Common myeloid progenitor, CD34-positive (primary cell): Measurements from ENCODE around the gene CEP128.
A peak's percentile ranks its signal among the peaks of the same experiment; 100 is the strongest.

Experiments
- CTCF ChIA-PET: fragments of 350-600 bp; sonication (Branson Sonifier 250); formaldehyde crosslinking; loops from one replicate; lab custom pipeline; 2021; ENCODE audit warnings: antibody characterized with exemption; lab: Charles Lee
- POLR2A ChIA-PET: fragments of 350-600 bp; sonication (Branson Sonifier 250); formaldehyde crosslinking; loops from one replicate; lab custom pipeline; 2021; ENCODE audit warnings: antibody characterized with exemption; lab: Charles Lee
- DNase-seq, 3 donors: peaks; one replicate each; pipeline versions ENCODE4 v3.0.0 to v3.0.0-alpha.2; 2013
- H3K27ac ChIP-seq, 2 experiments: 1 replicate in 1 of 2; 2 replicates in 1 of 2; pipeline ENCODE4 v1.7.0; 2013; ENCODE audit warnings: inconsistent platforms in 2 of 2, low read length in 2 of 2, mild to moderate bottlenecking in 2 of 2, low read depth in 1 of 2, moderate library complexity in 1 of 2; ENCODE audit not compliant: severe bottlenecking in 2 of 2, insufficient read depth in 1 of 2, poor library complexity in 1 of 2
- H3K27me3 ChIP-seq, 5 experiments: replicated peaks in 2 of 5; 1 replicate in 3 of 5; 2 replicates in 2 of 5; pipeline versions ENCODE4 v1.6.1 to v1.7.0; 2013; ENCODE audit warnings: low read length in 4 of 5, mild to moderate bottlenecking in 2 of 5, moderate library complexity in 2 of 5, inconsistent platforms in 1 of 5; ENCODE audit not compliant: insufficient read depth in 5 of 5, control insufficient read depth in 4 of 5
- H3K36me3 ChIP-seq, 4 experiments: 1 replicate in 2 of 4; 2 replicates in 2 of 4; pipeline versions ENCODE4 v1.6.1 to v1.7.0; 2013; ENCODE audit warnings: low read length in 3 of 4, control low read depth in 1 of 4, mild to moderate bottlenecking in 1 of 4; ENCODE audit not compliant: control insufficient read depth in 4 of 4, insufficient read depth in 4 of 4
- H3K4me1 ChIP-seq, 4 experiments: 1 replicate in 3 of 4; 2 replicates in 1 of 4; pipeline versions ENCODE4 v1.6.1 to v1.7.1; 2013; ENCODE audit warnings: low read length in 3 of 4, mild to moderate bottlenecking in 3 of 4, control low read depth in 1 of 4, inconsistent platforms in 1 of 4, moderate library complexity in 1 of 4; ENCODE audit not compliant: control insufficient read depth in 4 of 4, insufficient read depth in 4 of 4; ENCODE audit errors: control extremely low read depth in 1 of 4
- H3K4me3 ChIP-seq, 7 experiments: 1 replicate in 4 of 7; 2 replicates in 3 of 7; pipeline versions ENCODE4 v1.5.1 to v1.7.0; 2013; ENCODE audit warnings: mild to moderate bottlenecking in 7 of 7, low read length in 6 of 7, moderate library complexity in 6 of 7, inconsistent platforms in 2 of 7, low read depth in 2 of 7, control low read depth in 1 of 7; ENCODE audit not compliant: insufficient read depth in 4 of 7, control insufficient read depth in 1 of 7; ENCODE audit errors: extremely low read depth in 1 of 7
- H3K9me3 ChIP-seq, 5 experiments: 1 replicate in 4 of 5; 2 replicates in 1 of 5; pipeline versions ENCODE4 v1.6.1 to v1.7.1; 2013; ENCODE audit warnings: low read length in 4 of 5, mild to moderate bottlenecking in 2 of 5, inconsistent platforms in 1 of 5, low read depth in 1 of 5, moderate library complexity in 1 of 5; ENCODE audit not compliant: control insufficient read depth in 4 of 5, insufficient read depth in 2 of 5; ENCODE audit errors: control extremely low read depth in 1 of 5
- WGBS: methylation state at CpG from one replicate; pipeline ENCODE4 v1.1.5; 2013; ENCODE audit not compliant: insufficient coverage; 5-methylcytosine and 5-hydroxymethylcytosine counted together

CEP128 gene

DNA sequence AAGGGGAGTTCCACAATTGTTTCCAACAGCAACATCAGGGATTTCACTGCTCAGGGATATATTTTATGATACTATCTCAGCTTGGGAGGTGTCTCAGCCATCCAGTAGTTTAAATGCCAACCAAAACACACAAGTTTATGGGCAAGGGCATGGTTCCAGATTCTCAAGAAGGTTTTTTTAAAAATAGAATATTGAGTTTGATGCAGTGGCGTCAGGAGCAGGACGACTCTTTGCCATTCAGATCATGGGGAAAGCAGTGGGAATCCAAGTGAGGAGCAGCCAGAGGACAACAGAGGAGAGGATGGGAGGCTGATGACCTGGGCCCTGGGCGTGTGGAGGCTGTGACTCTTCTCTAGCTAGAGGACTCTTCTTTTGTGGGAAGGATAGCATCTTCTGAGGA, 39.6 kb upstream of the CEP128 start:
- H3K27ac ChIP-seq = no peak overlapping the region
- no peak for DNase-seq
- CTCF ChIA-PET = interaction anchor here (0.9 to 1.5 kb wide), 3 partner anchors 9 to 22 kb away, joined by 3 to 5 read pairs (median 4); no protein-coding TSS in a partner anchor
- POLR2A ChIA-PET = no interaction called here
- WGBS = 100% methylated on average over 3 of the region's 3 CpGs
- H3K36me3 ChIP-seq = no peaks in the 10 kb centered on the region
- no peaks in the 10 kb centered on the region for H3K4me1 ChIP-seq
- H3K4me3 ChIP-seq = no peak overlapping the region
- no peaks in the 10 kb centered on the region for H3K9me3 ChIP-seq
- H3K27me3 ChIP-seq = peaks cover 0 to 12% (median 0%) of the 10 kb centered on the region in 5 experiments

GRCh38 chr14:80979951-80980350, 38.4 kb upstream of the CEP128 start:
- no peaks in the 10 kb centered on the region for H3K9me3 ChIP-seq
- DNase-seq = no peak
- WGBS = 100% methylated on average over 2 of the region's 2 CpGs
- peaks cover 0 to 13% (median 0%) of the 10 kb centered on the region in 5 experiments for H3K27me3 ChIP-seq
- H3K27ac ChIP-seq = no peak overlapping the region
- POLR2A ChIA-PET = no interaction called here
- no peak overlapping the region for H3K4me3 ChIP-seq
- H3K4me1 ChIP-seq = no peaks in the 10 kb centered on the region
- CTCF ChIA-PET = interaction anchor here (0.6 kb wide), 1 partner anchor 23 kb away, joined by 4 read pairs; no protein-coding TSS in a partner anchor
- no peaks in the 10 kb centered on the region for H3K36me3 ChIP-seq

DNA sequence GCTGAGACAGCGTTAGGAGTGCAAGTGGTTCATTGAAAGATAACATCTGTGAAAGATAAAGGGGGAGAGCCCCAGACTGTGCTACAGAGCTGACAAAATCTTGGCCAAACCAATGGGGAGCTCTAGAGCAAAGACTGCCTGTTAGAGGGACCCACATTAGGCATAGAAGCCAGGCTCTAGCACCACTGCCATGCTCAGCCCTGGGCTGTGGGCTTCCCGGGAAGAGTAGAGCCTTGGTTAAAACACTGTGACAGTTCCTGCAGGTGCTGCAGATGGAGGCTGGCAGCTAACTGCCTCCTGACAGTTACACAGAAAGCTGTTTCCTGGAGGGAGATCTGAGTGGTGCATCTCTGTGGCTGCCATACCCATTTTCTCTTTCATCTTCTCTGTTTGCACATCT, 36.9 kb upstream of the CEP128 start:
- Histone ChIP-seq H3K36me3 (no peaks in the 10 kb centered on the region), H3K27me3 (peaks cover 0 to 10% (median 0%) of the 10 kb centered on the region in 5 experiments), H3K4me1 (no peaks in the 10 kb centered on the region), H3K27ac (no peak overlapping the region), H3K9me3 (no peaks in the 10 kb centered on the region), H3K4me3 (no peak overlapping the region)
- DNase-seq = peak in 1 of 3 donors; percentile 12
- ChIA-PET POLR2A (interaction anchor here (0.7 kb wide), 1 partner anchor 243 kb away, joined by 7 read pairs; the partner anchor contains the start of gene GTF2A1), CTCF (interaction anchor here (0.8 to 9.4 kb wide), 2 partner anchors 9 to 19 kb away, joined by 3 to 59 read pairs; no protein-coding TSS in a partner anchor)
- 78% methylated on average over 1 of the region's 2 CpGs for WGBS

DNA sequence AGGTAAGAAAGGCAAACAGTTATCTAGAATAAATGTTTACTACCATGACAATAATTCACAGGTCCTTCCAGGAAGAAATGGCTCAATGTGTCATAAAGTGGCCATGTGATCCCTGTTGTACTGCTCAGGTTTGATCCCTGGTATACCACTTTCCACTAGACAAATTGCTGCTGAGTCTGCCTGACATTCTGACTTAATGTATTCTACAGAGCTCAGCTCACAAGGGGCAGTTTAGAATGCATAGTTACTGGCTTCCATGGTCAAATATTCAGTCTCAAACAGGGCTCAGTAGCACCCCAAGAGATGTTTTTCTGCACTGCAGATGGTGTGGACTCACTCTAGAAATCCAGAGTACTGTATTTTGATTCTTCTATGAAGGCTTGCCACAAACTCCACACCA, 35.7 kb upstream of the CEP128 start:
- Histone ChIP-seq H3K4me3 (no peak overlapping the region), H3K27ac (no peak overlapping the region), H3K36me3 (no peaks in the 10 kb centered on the region), H3K27me3 (peaks cover 0 to 12% (median 0%) of the 10 kb centered on the region in 5 experiments), H3K4me1 (no peaks in the 10 kb centered on the region), H3K9me3 (no peaks in the 10 kb centered on the region)
- CTCF ChIA-PET = interaction anchor here (0.7 to 9.4 kb wide), 3 partner anchors 8 to 80 kb away, joined by 3 to 59 read pairs (median 4); no protein-coding TSS in a partner anchor
- POLR2A ChIA-PET = no interaction called here
- no peak for DNase-seq

DNA sequence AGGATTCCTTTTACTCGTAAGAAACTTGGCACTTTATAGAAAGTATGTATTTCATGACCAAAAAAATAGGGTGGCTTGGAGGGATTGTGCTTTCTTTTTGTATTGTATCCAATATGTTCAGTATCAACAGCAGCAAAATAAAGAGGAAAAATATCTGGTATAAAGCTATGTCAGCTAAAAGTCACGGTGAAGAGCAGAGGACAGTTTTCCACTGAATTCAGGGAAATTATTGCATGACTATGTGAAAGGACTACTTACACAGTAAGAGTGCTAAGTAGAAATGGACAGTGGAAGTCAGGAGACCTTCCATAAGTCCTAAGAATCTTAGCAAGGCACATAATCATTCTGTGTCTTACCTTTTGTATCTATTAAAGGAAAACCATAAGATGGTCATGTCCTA, 33.1 kb upstream of the CEP128 start:
- no peaks in the 10 kb centered on the region for H3K4me1 ChIP-seq
- no peaks in the 10 kb centered on the region for H3K9me3 ChIP-seq
- H3K27me3 ChIP-seq = peaks cover 0 to 12% (median 0%) of the 10 kb centered on the region in 5 experiments
- WGBS = 100% methylated on average over 1 of the region's 2 CpGs
- no peak overlapping the region for H3K4me3 ChIP-seq
- H3K36me3 ChIP-seq = no peaks in the 10 kb centered on the region
- CTCF ChIA-PET = interaction anchor here (0.6 to 9.4 kb wide), 3 partner anchors 9 to 75 kb away, joined by 3 to 59 read pairs (median 3); no protein-coding TSS in a partner anchor
- no peak for DNase-seq
- POLR2A ChIA-PET = no interaction called here
- no peak overlapping the region for H3K27ac ChIP-seq

GRCh38 chr14:80973931-80974641, 32.5 kb upstream of the CEP128 start:
- Histone ChIP-seq H3K4me1 (no peaks in the 10 kb centered on the region), H3K27ac (no peak overlapping the region), H3K27me3 (peaks cover 0 to 12% (median 0%) of the 10 kb centered on the region in 5 experiments), H3K9me3 (no peaks in the 10 kb centered on the region), H3K36me3 (no peaks in the 10 kb centered on the region), H3K4me3 (no peak overlapping the region)
- POLR2A ChIA-PET = no interaction called here
- CTCF ChIA-PET = interaction anchor here (1.0 to 9.4 kb wide), 4 partner anchors 9 to 22 kb away, joined by 3 to 59 read pairs (median 3); no protein-coding TSS in a partner anchor
- WGBS = 94% methylated on average over 4 of the region's 5 CpGs
- DNase-seq = no peak

DNA sequence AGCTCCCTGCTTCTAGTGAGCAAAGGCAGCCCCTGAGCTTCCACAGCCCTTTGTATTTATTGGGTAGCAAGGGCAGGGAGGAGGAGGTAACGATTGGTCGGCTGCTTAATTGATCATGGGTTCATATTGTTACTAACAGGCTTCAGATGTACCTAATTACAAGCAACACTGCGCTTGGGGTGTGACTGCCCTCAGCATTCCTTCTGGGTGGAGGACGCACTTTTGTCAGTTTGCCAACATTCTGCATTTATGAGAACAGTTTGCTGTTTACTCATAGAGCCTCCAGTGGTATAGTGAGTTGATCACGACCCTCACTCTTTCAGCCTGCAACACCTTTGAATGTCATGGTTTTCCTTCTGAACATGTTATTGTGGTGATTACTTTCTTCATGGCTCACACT, 23.5 kb upstream of the CEP128 start:
- CTCF ChIA-PET = interaction anchor here (1.3 kb wide), 1 partner anchor 10 kb away, joined by 3 read pairs; no protein-coding TSS in a partner anchor
- H3K4me3 ChIP-seq = no peak overlapping the region

More for the DNA sequence above, 23.5 kb upstream of the CEP128 start:
- H3K27ac ChIP-seq = no peak overlapping the region
- peaks cover 0 to 7% (median 0%) of the 10 kb centered on the region in 5 experiments for H3K27me3 ChIP-seq
- no peaks in the 10 kb centered on the region for H3K36me3 ChIP-seq
- POLR2A ChIA-PET = no interaction called here
- no peak for DNase-seq
- no peaks in the 10 kb centered on the region for H3K9me3 ChIP-seq
- 86% methylated on average over 4 of the region's 5 CpGs for WGBS
- no peaks in the 10 kb centered on the region for H3K4me1 ChIP-seq
